Embryonic facial prominence (tissue), 1 donor: Measurements from ENCODE around the gene SCAPER.
"Not testable (repeated sequence)": the region's sequence is repeated elsewhere in the genome, so short reads cannot be mapped to it uniquely, and the experiment has no call there.

Experiments used
- DNase-seq: peaks from one replicate; pipeline ENCODE4 v3.0.0-alpha.2; 2016; ENCODE audit errors: extremely low spot score

The SCAPER gene

DNA sequence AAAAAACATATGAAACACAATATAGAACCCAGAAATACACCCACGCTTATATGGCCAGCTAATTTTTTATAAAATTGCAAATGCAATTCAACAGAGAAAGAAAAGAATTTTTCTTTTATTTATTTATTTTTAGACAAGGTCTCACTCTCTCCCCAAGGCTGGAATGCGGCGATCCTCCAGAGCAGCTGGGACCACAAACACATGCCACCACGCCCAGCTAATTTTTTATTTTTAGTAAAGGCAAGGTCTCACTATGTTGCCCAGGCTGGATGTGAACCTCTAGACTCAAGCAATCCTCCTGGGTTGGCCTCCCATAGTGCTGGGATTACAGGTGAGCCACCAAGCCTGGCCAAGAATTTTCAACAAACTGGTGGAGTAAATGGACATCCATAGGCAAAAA is 117.9 kb downstream of the SCAPER start:
- no peak for DNase-seq

DNA sequence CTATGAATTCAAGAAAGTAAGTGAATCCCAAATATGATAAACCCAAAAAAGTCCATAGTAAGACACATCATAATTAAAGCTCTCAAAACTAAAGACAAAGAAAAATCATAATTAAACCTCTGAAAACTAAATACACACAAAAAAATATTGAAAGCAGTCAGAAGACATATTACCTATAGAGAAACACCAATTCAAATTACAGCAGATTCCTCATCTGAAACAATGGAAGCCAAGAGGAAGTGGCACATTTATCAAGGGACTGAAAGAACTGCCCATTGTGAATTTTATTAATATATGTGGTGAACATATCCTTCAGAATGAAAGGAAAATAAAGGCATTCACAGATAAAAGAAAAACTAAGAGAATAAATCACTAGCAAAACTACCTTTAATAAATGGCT is 128.2 kb downstream of the SCAPER start:
- DNase-seq, result no peak

DNA sequence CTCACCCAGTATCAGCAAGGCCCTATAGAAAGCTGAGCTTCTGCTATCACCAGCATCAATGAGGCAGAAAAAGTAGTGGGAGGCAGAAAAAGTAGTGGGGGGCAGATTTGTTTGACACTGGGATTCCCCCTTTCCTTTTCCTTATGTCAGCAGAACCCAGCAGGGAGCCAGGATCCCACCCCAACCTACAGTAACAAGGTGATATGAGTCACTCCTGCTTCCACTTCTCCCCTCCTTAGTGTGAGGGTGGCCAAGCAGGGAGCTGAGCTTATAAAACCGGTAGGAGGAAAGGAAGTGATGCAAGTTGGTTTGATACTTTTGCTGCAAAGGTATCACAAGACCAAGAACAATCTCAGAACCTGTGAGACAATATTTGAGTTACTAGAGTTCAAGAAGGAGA is 128.7 kb downstream of the SCAPER start:
- no peak for DNase-seq

DNA sequence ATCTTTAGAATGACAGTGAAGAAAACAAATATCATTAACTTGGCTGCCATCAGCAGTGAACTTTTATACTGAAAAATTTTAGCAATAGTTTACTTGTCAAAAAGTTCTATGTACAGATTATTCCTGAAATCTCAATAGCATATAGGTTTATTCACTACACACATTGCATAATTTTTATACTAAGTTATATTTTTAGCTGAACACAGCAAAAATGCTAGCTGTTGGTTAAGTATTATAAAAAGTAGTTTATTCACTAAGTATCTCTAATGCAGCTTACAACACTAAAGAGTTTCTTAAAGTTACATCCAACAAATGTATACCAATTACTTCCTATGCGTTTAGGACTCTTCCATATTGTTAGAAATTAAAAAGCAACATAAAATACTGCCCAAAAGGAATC is 131.9 kb downstream of the SCAPER start:
- DNase-seq, result no peak

DNA sequence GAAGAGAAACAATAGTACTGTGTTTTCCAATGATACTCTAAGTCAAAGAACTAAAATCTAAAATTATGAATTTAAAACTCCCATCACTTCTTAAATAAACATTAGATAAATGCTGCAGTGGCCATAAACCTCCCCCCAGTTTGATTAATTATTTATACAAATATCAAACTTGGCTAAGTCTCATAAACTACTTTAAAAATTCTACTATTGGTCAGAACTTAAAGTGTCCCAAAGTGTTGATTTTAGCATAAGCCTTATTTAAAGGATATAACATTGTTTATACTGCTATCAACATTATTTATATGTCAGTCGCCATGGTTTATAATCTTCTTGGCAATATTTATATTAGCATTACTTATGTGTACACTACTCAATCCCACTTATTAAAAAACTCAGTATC is 132.4 kb downstream of the SCAPER start:
- no peak for DNase-seq

DNA sequence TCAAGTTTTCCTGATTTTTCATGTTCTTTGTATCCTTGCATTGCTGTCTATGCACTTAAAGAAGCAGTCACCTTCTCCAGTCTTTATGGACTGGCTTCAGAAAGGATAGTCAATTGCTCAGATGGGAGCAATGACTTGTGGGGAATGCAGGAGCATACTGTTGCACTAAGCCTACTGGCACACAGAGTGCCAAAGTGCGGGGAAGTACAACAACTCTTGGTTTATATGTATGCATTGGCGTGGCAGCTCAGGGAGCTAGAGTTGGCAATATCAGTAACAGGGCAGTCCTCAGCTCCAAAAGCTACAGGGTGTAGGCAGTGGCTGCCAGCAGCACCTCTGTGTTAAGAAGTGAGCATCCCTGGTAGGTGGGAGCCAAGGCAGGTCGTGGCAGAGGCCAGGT is 141.1 kb downstream of the SCAPER start:
- DNase-seq, result no peak

DNA sequence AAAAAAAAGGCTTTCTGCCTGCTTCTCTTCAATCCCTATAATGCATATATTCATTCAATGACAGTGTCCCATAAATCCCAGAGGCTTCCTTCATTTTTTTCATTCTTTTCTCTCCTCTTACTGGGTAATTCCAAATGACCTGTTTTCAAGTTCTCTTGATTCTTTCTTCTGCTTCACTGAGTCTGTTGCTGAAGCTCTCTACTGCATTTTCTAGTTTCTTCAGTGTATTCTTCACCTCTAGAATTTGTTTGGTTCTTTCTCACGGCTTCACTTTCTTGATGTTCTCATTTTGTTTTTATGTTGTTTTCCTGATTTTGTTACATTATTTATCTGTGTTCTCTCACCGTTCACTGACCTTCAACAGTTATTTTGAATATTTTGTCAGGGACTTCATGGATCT is 141.6 kb downstream of the SCAPER start:
- no peak for DNase-seq

DNA sequence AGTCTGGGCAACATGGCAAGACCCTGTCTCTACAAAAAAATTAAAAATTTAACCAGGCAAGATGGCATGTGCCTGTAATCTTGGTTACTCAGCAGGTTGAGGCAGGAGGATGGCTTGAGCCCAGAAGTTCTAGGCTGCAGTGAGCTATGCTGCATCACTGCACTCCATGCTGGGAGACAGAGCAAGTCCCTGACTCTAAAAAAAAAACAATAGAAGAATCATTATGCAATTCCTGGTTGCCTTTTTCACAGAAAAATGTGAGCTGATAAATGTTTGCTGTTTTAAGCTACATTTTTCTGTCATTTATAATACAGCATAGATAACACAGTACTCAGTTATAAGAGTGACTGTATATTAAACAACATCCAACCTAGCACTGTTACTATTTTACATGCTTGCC is 148.8 kb downstream of the SCAPER start:
- no peak for DNase-seq

DNA sequence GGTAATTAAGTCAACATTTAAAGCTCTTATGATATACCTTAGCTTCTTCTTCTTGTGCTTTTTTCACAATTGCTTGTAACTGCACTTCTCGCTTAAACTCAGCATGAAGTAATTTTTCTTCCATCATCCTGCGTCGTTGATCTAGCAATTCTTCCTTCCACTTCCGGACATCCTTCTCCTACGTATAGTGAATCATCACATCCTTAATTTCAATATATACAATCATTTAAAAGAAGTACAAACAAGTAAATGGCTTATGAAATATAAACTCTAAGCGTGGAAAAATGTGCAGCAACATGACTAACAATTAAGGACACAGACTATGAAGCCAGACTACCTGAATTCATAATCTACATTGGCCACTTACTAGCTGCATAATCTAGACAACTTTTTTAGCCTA is 151.4 kb downstream of the SCAPER start:
- no peak for DNase-seq

DNA sequence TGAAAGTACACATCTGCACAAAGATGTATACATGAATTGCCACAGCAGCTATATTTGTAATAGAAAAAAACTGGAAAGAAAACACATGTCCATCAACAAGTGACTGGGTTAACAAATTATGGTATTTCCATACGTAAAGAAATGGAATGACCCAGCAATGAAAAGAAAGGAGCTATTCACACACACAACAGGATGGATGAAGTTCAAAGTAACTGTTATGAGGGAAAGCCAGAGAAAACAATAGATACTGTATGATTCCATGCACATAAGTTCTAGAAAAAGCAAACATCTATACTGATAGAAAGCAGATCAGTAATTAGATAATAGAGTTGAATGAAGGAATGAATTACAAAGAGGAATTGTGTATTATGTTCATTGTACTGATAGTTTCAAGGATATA is 152.0 kb downstream of the SCAPER start:
- no peak for DNase-seq

DNA sequence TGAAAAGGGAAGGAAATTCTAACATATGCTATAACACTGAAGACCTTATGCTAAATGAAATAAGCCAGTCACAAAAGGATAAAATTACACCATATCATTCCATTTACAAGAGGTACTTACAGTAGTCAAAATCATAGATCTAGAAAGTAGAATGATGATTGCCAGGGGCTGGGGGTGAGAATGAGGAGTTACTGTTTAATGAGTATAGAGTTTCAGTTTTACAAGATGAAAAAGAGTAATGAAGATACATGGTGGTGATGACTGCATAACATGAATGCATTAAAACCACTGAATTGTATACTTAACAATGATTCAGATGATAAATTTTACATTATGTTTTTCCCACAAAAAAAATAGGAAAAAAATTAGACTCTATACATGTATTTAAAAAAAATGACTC is 152.6 kb downstream of the SCAPER start:
- no peak for DNase-seq

DNA sequence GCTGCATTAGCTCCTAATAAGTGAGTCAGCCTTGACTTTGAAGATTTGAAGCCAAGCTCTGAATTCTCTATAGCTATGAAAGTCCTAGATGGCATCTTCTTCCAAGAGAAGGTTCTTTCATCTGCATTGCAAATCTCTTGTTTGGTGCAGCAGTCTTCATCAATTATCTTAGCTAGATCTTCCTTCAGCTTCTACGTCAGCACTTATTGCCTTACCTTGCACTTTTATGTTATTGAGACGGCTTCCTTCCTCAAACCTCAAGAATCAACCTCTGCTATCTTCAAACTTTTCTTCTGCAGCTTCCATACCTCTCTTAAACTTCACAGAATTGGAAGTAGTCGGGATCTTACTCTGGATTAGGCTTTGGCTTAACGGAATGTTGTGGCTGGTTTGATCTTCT is 167.6 kb downstream of the SCAPER start:
- DNase-seq, result no peak

DNA sequence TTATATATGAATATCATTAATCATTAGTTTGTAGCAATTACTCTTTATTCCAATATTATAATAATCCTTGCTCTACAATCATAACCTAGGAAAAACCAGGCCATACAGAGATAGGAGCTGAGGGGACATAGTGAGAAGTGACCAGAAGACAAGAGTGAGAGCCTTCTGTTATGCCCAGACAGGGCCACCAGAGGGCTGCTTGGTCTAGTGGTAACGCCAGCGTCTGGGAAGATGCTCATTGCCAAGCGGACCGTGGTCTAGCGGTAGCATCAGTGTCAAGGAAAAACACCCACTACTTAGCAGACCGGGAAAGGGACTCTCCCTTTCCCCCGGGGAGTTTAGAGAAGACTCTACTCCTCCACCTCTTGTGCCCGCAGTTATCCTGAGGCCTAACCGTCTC is 172.8 kb downstream of the SCAPER start:
- not testable (repeated sequence) for DNase-seq

DNA sequence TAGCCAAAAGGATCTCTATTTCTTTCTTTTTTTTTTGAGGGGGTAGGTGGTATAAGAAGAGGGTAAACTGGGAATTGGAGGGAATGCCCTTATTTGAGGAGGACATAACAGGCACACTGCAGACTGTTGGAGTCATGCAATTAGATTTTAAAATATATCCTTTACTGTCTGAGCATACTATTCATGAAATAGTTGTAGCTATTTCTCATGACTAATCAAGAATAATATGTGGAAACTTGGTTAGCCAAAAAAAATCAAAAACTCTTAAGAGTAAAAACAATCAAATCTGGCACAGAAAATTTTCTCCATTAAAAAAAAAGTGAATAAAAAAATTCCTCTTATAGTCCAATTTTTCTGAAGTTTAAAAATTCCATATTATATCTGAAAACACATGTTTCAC is 174.9 kb downstream of the SCAPER start:
- DNase-seq, result no peak

DNA sequence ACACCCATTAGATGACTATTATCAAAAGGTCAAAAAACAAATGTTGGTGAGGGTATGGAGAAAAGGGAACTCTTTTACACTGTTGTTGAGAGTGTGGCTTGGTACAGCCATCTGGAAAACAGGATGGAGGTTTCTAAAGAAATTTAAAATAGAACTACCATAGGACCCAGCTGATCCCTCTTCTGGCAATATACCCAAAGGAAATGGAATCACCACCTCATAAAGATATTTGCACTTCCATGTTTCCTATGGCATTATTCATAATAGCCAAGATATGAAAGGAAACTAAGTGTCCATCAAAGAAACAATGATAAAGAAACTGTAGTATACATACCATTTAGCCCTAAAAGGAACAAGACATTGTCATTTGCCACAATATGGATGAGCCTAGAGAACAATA is 186.3 kb downstream of the SCAPER start:
- no peak for DNase-seq

DNA sequence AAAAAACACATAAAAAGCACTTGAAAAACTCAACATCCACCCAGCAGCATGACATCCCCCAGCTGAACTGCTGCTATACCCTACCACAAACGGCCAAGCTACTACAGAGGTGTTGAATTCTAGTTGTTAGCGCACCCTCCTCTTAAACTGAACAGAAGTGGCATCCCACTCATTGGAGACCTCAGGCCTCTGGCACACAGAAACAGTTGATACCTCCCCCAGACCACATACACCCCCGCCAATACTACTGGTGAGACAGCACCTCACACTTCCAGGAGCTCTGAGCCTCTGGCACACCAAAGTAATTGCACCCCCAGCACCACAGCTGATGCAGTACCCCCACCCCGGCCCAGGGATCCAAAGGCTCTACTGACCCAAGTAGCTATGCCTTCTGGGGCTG is 190.2 kb downstream of the SCAPER start:
- DNase-seq, result no peak

DNA sequence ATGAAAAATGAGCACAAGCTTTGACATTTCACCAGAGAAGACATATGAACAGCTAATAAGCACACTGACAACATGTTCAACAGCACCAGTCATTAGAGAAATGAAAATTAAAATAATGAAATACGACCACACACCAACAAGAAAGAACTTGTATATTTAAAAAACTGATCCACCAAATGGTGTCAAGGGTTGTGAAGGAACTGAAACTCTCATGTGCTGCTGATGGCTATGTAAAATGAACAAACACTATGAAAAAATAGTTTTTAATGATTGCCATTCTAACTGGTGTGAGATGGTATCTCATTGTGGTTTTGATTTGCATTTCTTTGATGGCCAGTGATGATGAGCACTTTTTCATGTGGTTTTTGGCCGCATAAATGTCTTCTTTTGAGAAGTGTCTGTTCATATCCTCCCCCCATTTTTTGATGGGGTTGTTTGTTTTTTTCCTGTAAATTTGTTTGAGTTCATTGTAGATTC is 193.8 kb downstream of the SCAPER start:
- DNase-seq, result no peak

DNA sequence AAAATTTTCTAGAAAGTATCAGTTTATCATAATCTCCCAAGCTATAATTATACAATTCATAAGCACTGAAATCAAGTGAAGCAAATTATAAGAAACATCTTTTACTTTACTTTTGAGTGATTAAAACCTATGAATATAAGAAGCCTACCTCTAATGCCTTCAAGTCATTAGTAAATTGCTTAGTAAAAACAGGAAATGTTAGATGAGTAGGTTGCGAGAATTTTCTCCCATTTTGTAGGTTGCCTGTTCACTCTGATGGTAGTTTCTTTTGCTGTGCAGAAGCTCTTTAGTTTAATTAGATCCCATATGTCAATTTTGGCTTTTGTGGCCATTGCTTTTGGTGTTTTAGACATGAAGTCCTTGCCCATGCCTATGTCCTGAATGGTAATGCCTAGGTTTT is 201.1 kb downstream of the SCAPER start:
- not testable (repeated sequence) for DNase-seq

DNA sequence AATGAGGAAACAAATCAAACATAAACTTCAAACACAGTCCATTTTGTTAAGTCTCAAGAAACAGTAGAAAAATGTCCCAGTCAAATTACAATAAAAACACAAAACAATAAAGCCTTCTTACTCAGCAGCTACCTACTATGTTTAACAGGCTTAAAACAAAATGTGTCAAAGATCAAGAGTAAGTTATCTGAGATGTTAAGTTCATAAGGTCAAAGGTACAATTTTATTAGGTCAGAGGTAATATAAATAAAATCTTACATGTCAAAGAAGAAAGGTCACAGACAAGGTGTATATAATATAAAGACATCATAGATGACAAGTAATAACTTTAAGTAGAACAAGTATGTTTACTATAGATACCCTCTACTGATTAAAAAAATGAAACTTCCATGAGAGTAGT is 208.3 kb downstream of the SCAPER start:
- DNase-seq, result no peak

DNA sequence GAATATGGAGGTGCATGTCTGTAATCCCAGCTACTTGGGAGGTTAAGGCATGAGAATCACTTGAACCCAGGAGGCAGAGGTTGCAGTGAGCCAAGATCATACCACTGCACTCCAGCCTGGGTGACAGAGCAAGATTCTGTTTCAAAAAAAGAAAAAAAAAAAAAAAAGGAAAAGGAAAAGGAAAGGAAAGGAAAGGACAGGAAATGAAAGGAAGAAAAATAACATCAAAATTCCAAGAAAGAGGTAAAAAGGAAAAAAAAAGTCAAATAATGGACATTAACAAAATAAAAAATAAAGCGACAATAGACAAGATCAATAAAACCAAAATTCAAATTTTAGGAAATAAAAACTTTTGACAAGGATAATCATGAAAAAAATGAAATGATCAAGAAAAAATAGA is 212.6 kb downstream of the SCAPER start:
- not testable (repeated sequence) for DNase-seq

DNA sequence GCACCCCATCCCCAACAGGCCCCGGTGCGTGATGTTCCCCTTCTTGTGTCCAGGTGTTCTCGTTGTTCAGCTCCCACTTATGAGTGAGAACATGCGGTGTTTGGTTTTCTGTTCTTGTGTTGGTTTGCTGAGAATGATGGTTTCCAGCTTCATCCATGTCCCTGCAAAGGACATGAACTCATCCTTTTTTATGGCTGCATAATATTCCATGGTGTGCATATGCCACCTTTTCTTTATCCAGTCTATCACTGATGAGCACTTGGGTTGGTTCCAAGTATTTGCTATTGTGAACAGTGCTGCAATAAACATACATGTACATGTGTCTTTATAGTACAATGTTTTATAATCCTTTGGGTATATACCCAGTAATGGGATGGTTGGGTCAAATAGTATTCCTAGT is 217.5 kb downstream of the SCAPER start:
- not testable (repeated sequence) for DNase-seq

DNA sequence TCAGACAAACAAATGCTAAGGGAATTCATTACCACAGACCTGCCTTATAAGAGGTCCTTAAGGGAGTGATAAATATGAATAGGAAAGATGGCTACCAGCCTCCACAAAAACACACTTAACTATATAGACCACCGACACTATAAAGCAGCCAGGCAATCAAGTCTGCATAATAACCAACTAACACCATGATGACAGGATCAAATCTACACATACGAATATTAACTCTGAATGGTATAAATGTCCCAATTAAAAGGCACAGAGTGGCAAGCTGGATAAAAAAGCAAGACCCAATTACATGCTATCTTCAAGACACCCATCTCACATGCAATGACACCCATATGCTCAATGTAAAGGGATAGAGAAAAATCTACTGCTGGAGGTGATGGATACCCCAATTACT is 221.1 kb downstream of the SCAPER start:
- no peak for DNase-seq

DNA sequence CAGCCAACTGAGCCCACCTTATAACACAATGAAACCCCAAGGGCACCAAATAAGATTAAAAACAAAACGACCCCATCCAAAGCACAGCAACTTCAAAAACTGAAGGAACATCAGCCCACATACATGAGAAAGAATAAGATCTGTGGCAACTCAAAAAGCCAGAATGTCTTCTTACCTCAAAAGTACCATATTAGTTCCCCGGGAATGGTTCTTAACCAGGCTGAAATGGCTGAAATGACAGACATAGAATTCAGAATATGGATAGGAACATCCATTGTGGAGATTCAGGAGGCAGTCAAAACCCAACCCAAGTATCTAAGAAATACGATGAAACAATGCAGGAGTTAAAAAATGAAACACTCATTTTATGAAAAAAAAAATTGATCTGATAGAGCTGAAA is 222.3 kb downstream of the SCAPER start:
- DNase-seq, result no peak

DNA sequence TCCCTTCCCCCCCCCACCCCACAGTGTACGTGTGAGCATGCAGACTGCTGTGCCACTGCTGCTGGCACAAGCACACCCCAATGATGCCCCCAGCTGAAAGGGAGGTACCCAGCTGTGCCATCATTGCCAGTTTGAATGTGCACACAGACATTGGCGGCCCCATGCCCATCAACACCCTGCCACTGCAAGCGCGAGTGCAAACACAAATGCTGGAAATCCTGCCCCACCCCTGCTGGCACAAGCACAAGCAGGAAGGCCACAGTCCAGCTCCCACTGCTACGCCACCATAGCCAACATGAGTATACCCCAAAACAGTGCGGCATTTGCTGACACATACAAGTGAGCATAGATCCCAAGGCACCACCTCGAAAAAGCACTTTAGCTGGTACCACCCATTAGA is 222.9 kb downstream of the SCAPER start:
- DNase-seq, result no peak

DNA sequence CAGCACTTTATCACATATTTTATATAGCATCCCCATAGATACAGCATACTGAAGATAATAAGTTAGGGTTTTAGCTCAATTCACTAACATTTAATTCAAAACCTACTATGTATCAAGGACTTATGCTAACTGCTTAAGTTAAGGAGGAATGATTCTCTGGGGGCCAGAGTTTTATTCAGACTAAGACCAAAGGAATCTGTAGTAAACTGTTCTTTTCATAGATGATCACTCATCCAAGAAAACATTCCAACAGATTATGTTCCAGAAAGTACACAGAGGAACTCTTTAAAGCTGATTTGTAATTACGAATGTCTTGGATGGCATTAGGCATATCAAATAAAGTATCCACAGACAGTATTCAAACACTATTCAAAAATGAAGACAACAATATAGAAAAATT is 226.4 kb downstream of the SCAPER start:
- no peak for DNase-seq
